Measurements from ENCODE around the gene CYP4F12.

Gene CYP4F12

GRCh38 chr19:15702534-15702930 lies 29.6 kb downstream of the CYP4F12 start:
- TF ChIP-seq, protein P1, sequence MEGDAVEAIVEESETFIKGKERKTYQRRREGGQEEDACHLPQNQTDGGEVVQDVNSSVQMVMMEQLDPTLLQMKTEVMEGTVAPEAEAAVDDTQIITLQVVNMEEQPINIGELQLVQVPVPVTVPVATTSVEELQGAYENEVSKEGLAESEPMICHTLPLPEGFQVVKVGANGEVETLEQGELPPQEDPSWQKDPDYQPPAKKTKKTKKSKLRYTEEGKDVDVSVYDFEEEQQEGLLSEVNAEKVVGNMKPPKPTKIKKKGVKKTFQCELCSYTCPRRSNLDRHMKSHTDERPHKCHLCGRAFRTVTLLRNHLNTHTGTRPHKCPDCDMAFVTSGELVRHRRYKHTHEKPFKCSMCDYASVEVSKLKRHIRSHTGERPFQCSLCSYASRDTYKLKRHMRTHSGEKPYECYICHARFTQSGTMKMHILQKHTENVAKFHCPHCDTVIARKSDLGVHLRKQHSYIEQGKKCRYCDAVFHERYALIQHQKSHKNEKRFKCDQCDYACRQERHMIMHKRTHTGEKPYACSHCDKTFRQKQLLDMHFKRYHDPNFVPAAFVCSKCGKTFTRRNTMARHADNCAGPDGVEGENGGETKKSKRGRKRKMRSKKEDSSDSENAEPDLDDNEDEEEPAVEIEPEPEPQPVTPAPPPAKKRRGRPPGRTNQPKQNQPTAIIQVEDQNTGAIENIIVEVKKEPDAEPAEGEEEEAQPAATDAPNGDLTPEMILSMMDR (IDR thresholded peaks at IDR 0.05; ENCODE audit: low read depth, low read length, missing control alignments) = peak; percentile 40
- DNase-seq (ENCODE audit: low read depth) = no peak
- no peak overlapping the region for H3K4me3 ChIP-seq (ENCODE audit: low read depth, low read length)

- TF ChIP-seq, protein P1 (IDR thresholded peaks at IDR 0.05; ENCODE audit: low read depth, low read length, missing control alignments) = no peak
- no peak overlapping the region for H3K4me3 ChIP-seq (ENCODE audit: low read depth, low read length)
- DNase-seq (ENCODE audit: low read depth) = no peak
Observed at GRCh38 chr19:15714638-15715037, 41.8 kb downstream of the CYP4F12 start.

- DNase-seq (ENCODE audit: low read depth) = no peak
- TF ChIP-seq, protein P1 (IDR thresholded peaks at IDR 0.05; ENCODE audit: low read depth, low read length, missing control alignments) = no peak
- no peak overlapping the region for H3K4me3 ChIP-seq (ENCODE audit: low read depth, low read length)
Observed at GRCh38 chr19:15715642-15716041, 42.8 kb downstream of the CYP4F12 start.

GRCh38 chr19:15717809-15718208 lies 44.9 kb downstream of the CYP4F12 start:
- DNase-seq (ENCODE audit: low read depth) = no peak
- TF ChIP-seq, protein P1 (IDR thresholded peaks at IDR 0.05; ENCODE audit: low read depth, low read length, missing control alignments) = no peak
- no peak overlapping the region for H3K4me3 ChIP-seq (ENCODE audit: low read depth, low read length)

- no peak overlapping the region for H3K4me3 ChIP-seq (ENCODE audit: low read depth, low read length)
- TF ChIP-seq, protein P1 (IDR thresholded peaks at IDR 0.05; ENCODE audit: low read depth, low read length, missing control alignments) = no peak
- DNase-seq (ENCODE audit: low read depth) = no peak
Observed at GRCh38 chr19:15721268-15721667, 48.4 kb downstream of the CYP4F12 start.

DNA sequence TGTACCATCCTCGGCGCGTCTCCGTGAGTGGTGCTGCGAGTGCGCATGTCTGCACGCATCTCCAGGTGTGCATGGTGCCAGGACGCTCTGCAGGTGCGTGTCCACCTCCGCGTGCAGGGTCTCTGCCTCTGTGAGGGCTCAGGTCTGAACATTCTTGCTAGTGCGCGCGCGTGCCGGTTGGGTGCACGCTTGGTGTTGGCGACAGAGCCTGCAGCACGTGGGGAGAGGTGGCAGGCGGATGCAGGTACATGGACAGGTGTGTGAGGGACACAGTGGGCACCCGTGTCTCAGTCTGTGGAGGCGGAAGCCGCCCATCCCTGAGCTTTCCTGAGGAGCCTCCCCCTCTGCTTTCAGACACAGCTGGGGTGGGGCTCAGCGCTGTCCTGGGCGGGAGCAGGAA lies 50.1 kb downstream of the CYP4F12 start:
- TF ChIP-seq, protein P1 (IDR thresholded peaks at IDR 0.05; ENCODE audit: low read depth, low read length, missing control alignments) = no peak
- no peak overlapping the region for H3K4me3 ChIP-seq (ENCODE audit: low read depth, low read length)
- DNase-seq (ENCODE audit: low read depth) = no peak

DNA sequence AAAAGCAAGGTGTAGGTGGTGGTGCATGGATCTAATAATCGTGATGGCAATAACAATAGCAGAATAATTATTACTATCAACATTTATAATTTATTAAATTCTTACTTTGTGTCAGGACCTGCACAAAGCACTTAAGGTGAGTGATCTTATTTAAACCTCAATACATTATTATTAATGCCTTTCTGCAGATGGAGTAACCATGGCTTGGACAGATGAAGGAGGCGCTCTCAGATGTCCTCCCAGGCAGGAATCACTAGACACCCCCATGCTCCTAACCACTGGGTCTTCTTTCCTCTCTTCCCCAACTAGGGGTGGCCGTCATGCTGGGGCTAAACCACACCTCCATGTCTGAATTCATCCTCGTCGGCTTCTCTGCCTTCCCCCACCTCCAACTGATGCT lies 54.8 kb downstream of the CYP4F12 start, which contains the start of gene OR10H2:
Gene OR10H2 (plus strand): TSS at position 301 of the 400 bp plus-strand sequence. CDS start 20 bp downstream, at position 321.
- no peak for DNase-seq (ENCODE audit: low read depth)
- TF ChIP-seq, protein P1 (IDR thresholded peaks at IDR 0.05; ENCODE audit: low read depth, low read length, missing control alignments) = no peak
- H3K4me3 ChIP-seq (ENCODE audit: low read depth, low read length) = no peak within 1 kb of the TSS
